Measurements from ENCODE around the gene KCNH2.

GRCh38 chr7:150916670-150917069, 61.5 kb downstream of the KCNH2 start:
- TF ChIP-seq POLR2A (IDR thresholded peaks at IDR 0.05): no peak
- TF ChIP-seq, protein P1, sequence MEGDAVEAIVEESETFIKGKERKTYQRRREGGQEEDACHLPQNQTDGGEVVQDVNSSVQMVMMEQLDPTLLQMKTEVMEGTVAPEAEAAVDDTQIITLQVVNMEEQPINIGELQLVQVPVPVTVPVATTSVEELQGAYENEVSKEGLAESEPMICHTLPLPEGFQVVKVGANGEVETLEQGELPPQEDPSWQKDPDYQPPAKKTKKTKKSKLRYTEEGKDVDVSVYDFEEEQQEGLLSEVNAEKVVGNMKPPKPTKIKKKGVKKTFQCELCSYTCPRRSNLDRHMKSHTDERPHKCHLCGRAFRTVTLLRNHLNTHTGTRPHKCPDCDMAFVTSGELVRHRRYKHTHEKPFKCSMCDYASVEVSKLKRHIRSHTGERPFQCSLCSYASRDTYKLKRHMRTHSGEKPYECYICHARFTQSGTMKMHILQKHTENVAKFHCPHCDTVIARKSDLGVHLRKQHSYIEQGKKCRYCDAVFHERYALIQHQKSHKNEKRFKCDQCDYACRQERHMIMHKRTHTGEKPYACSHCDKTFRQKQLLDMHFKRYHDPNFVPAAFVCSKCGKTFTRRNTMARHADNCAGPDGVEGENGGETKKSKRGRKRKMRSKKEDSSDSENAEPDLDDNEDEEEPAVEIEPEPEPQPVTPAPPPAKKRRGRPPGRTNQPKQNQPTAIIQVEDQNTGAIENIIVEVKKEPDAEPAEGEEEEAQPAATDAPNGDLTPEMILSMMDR (IDR thresholded peaks at IDR 0.05): no peak
- no peak for TF ChIP-seq POLR2AphosphoS5 (IDR thresholded peaks at IDR 0.05)
- TF ChIP-seq EP300 (IDR thresholded peaks at IDR 0.05): no peak

Data from stomach (tissue), 4 donors.